WTC11 (cell line): ENCODE data around the gene SLC35G2. TPM values are rescaled to one million over a fixed set of nuclear protein-coding genes. Genes with fewer than 3 reads are reported as not detected.

Experiments
- ATAC-seq: fragments of 200-7000 bp; cut with Tn5 transposase; 2 replicates; pipeline ENCODE4 v1.10.0; 2021; ENCODE audit warnings: mild to moderate bottlenecking, moderate library complexity
- CTCF ChIA-PET: fragments of 300-600 bp; sonication (Branson Sonifier 250); formaldehyde crosslinking; loops from one replicate; lab custom pipeline; 2021; ENCODE audit warnings: antibody characterized with exemption; lab: Charles Lee
- POLR2A ChIA-PET: fragments of 350-600 bp; sonication (Branson Sonifier 250); formaldehyde crosslinking; loops from one replicate; lab custom pipeline; 2021; ENCODE audit warnings: antibody characterized with exemption; lab: Charles Lee
- DNase-seq: peaks from one replicate; pipeline ENCODE4 v3.0.0; 2021; ENCODE audit warnings: low spot score
- H3K27ac Mint-ChIP-seq: 2 replicates; pipeline ENCODE4 v1.8.0; 2021; ENCODE audit warnings: mixed read lengths
- H3K27me3 Mint-ChIP-seq: 2 replicates; pipeline ENCODE4 v1.8.0; 2021; ENCODE audit warnings: low read depth, mild to moderate bottlenecking, moderate library complexity, mixed read lengths
- H3K36me3 Mint-ChIP-seq: 2 replicates; pipeline ENCODE4 v1.8.0; 2021; ENCODE audit warnings: mixed read lengths
- H3K4me1 Mint-ChIP-seq: 2 replicates; pipeline ENCODE4 v1.8.0; 2022; ENCODE audit warnings: mixed read lengths
- H3K4me3 Mint-ChIP-seq: 2 replicates; pipeline ENCODE4 v1.8.0; 2021; ENCODE audit warnings: mild to moderate bottlenecking, moderate library complexity, mixed read lengths
- H3K9me3 Mint-ChIP-seq: 2 replicates; pipeline ENCODE4 v1.8.0; 2021; ENCODE audit warnings: mixed read lengths
- CDX4 ChIP-seq: fragments of 250-450 bp; sonication (Bioruptor Pico); IDR thresholded peaks from 2 replicates; pipeline ENCODE4 v1.9.0; 2021; ENCODE audit warnings: moderate library complexity, mild to moderate bottlenecking, inconsistent platforms, borderline replicate concordance
- CREB1 ChIP-seq: sonication (generic); formaldehyde crosslinking; IDR thresholded peaks from 2 replicates; pipeline ENCODE4 v1.8.0; 2023; ENCODE audit warnings: mild to moderate bottlenecking, missing genetic modification reagents
- ERG ChIP-seq: fragments of 250-450 bp; sonication (Bioruptor Pico); IDR thresholded peaks from 2 replicates; pipeline ENCODE4 v1.8.0; 2021; ENCODE audit warnings: mild to moderate bottlenecking
- ETV6 ChIP-seq: sonication (generic); formaldehyde crosslinking; IDR thresholded peaks from 2 replicates; pipeline ENCODE4 v1.8.1; 2022; ENCODE audit warnings: mild to moderate bottlenecking, missing genetic modification reagents
- FOXP4 ChIP-seq: sonication (generic); formaldehyde crosslinking; IDR thresholded peaks from 2 replicates; pipeline ENCODE4 v1.8.0; 2022; ENCODE audit warnings: mild to moderate bottlenecking, missing genetic modification reagents
- IRF2 ChIP-seq: sonication (generic); formaldehyde crosslinking; IDR thresholded peaks from 2 replicates; pipeline ENCODE4 v1.8.0; 2022; ENCODE audit warnings: low read depth, missing genetic modification reagents, borderline replicate concordance
- MXD4 ChIP-seq: fragments of 250-450 bp; sonication (Bioruptor Pico); IDR thresholded peaks from 2 replicates; pipeline ENCODE4 v1.8.0; 2021; ENCODE audit warnings: mild to moderate bottlenecking, moderate library complexity, borderline replicate concordance
- NR1H2 ChIP-seq: sonication (generic); formaldehyde crosslinking; IDR thresholded peaks from 2 replicates; pipeline ENCODE4 v1.9.0; 2021; ENCODE audit warnings: mild to moderate bottlenecking, moderate library complexity, missing genetic modification reagents
- TCF7 ChIP-seq: sonication (generic); formaldehyde crosslinking; IDR thresholded peaks from 2 replicates; pipeline ENCODE4 v1.8.0; 2022; ENCODE audit warnings: mild to moderate bottlenecking, low read depth, missing genetic modification reagents, moderate library complexity
- ZBTB43 ChIP-seq: sonication (generic); formaldehyde crosslinking; IDR thresholded peaks from 2 replicates; pipeline ENCODE4 v1.8.1; 2023; ENCODE audit warnings: mild to moderate bottlenecking, missing genetic modification reagents
- ZMAT4 ChIP-seq: fragments of 250-450 bp; sonication (Bioruptor Pico); IDR thresholded peaks from 2 replicates; pipeline ENCODE4 v1.9.0; 2021; ENCODE audit warnings: mild to moderate bottlenecking
- ZNF219 ChIP-seq: sonication (generic); formaldehyde crosslinking; IDR thresholded peaks from 2 replicates; pipeline ENCODE4 v1.8.0; 2023; ENCODE audit warnings: missing genetic modification reagents, mild to moderate bottlenecking, borderline replicate concordance
- ZNF416 ChIP-seq: fragments of 250-450 bp; sonication (Bioruptor Pico); IDR thresholded peaks from 2 replicates; pipeline ENCODE4 v1.9.0; 2021; ENCODE audit warnings: mild to moderate bottlenecking, inconsistent platforms
- ZNF532 ChIP-seq: fragments of 250-450 bp; sonication (Bioruptor Pico); IDR thresholded peaks from 2 replicates; pipeline ENCODE4 v1.9.0; 2021; ENCODE audit warnings: mild to moderate bottlenecking, borderline replicate concordance
- total RNA-seq: library from RNA; stranded (reverse); gene quantifications from 3 replicates; pipeline ENCODE4 v1.2.3, GENCODE V29; 2021

Gene SLC35G2
- total RNA-seq, 1 experiment from 2014 or later = 3.6 TPM

- TF ChIP-seq ERG (CRISPR knock-in tag) (no peak), MXD4 (no peak), CDX4 (CRISPR knock-in tag) (no peak), ZNF219 (CRISPR knock-in tag) (no peak), ZNF416 (CRISPR knock-in tag) (no peak)
These were observed 17.0 kb downstream of the SLC35G2 start (continued) for GRCh38 chr3:136835813-136836510.

- ChIA-PET CTCF (no interaction called here), POLR2A (no interaction called here)
- Mint-ChIP-seq H3K4me3 (no peak overlapping the region), H3K27ac (no peak overlapping the region), H3K9me3 (peaks cover 6% of the 10 kb centered on the region), H3K4me1 (peaks cover 21% of the 10 kb centered on the region), H3K27me3 (no peaks in the 10 kb centered on the region; the same call in 1 of the 2 replicates), H3K36me3 (peaks cover 5% of the 10 kb centered on the region)
- TF ChIP-seq FOXP4 (CRISPR knock-in tag) (no peak), ZMAT4 (CRISPR knock-in tag) (no peak), CREB1 (CRISPR knock-in tag) (no peak), ZBTB43 (CRISPR knock-in tag) (no peak), NR1H2 (CRISPR knock-in tag) (no peak), TCF7 (no peak), IRF2 (CRISPR knock-in tag) (no peak), ETV6 (CRISPR knock-in tag) (no peak), ZNF416 (CRISPR knock-in tag) (no peak), ZNF532 (CRISPR knock-in tag) (no peak)
- no peak for DNase-seq
- ATAC-seq = no peak
These were observed 17.7 kb downstream of the SLC35G2 start for GRCh38 chr3:136836511-136837156.
